ENCODE measurements around the gene BRK1. TPM values are rescaled to one million over a fixed set of nuclear protein-coding genes. Genes with fewer than 3 reads are reported as not detected.
"Not testable (repeated sequence)": the region's sequence is repeated elsewhere in the genome, so short reads cannot be mapped to it uniquely, and the experiment has no call there.

BRK1 gene
- total RNA-seq, 1 experiment from 2014 or later, result 88.1 TPM

DNA sequence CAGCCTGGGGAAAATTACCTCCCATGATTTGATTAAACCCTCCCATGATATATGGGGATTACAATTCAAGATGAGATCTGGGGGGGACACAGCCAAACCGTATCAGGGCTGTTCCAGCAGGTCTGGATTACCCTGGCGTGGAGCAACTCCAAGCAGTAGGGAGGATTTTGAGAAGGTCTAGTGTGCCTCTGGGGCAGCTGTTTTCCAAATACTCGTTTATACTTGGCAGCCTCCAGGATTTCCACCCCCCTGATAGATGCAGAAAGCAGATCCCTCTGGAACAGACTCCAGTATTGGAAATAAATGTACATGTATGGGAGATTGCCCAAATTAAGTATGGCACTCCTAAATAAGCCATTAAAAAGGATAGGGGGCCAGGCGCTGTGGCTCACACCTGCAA, 41.6 kb downstream of the BRK1 start:
- peaks cover 2% of the 10 kb centered on the region; the same call in 1 of the 2 replicates for H3K36me3 ChIP-seq (replicated peaks; ENCODE audit: control insufficient read depth, insufficient read depth, low read length)
- H3K4me3 ChIP-seq (ENCODE audit: insufficient read depth, low read depth, low read length), result no peak overlapping the region
- H3K27me3 ChIP-seq (ENCODE audit: control insufficient read depth, insufficient read depth, low read length), result no peaks in the 10 kb centered on the region
- DNase-seq, result no peak

DNA sequence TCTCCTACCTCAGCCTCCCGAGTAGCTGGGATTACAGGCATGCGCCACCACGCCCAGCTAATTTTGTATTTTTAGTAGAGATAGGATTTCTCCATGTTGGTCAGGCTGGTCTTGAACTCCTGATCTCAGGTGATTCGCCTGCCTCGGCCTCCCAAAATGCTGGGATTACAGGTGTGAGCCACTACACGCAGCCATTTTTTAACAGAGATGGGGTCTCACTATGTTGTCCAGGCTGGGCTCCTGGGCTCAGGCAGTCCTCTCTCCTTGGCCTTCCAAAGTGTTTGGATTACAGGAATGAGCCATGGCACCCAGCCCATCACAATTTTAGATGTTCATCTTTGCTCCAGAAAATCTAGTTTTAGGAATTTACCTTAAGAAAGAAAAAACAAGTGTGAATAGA, 43.1 kb downstream of the BRK1 start:
- not testable (repeated sequence) for DNase-seq; H3K4me3 ChIP-seq (ENCODE audit: insufficient read depth, low read depth, low read length); H3K27me3 ChIP-seq (ENCODE audit: control insufficient read depth, insufficient read depth, low read length); H3K36me3 ChIP-seq (replicated peaks; ENCODE audit: control insufficient read depth, insufficient read depth, low read length)

DNA sequence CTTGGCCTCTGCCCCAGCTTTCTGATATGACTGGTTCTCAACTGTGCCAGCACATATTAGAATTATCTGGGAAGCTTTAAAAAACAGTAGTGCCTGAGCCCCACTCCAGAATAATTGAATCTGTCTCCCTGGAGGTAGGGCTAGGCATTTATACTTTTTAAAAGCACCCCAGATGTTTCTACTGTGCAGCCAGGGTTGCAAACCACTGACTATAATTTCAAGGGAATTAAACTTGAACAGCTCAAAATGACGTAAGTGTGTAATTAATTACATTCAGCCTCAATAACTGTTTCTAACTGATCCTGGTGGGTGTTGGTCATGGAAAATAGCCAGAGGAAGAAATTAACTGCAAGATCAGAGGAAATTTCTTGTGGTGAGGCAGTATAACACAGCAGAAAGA, 44.9 kb downstream of the BRK1 start:
- Histone ChIP-seq H3K36me3 (replicated peaks; ENCODE audit: control insufficient read depth, insufficient read depth, low read length) (no peaks in the 10 kb centered on the region), H3K27me3 (ENCODE audit: control insufficient read depth, insufficient read depth, low read length) (peaks cover 5% of the 10 kb centered on the region; the same call in 1 of the 2 replicates), H3K4me3 (ENCODE audit: insufficient read depth, low read depth, low read length) (no peak overlapping the region)
- no peak for DNase-seq

DNA sequence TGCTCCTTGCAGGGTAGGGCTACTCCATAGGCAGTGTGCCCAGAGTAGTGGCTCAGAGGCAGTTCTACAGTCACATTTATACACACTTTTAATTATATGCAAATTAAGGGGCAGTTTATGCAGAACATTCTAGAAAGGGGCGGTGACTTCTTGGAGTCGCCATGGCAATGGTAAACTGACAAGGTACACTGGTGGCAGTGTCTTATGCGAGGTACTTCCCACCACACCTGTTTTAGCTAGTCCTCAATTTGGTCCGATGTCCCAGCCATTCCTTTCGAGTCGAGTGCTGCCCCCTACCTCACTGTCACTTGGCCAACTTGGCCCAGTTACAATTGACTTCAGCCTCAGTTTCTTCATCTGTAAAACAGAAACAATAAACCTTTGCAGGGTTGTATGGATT, 45.5 kb downstream of the BRK1 start:
- Histone ChIP-seq H3K4me3 (ENCODE audit: insufficient read depth, low read depth, low read length) (no peak overlapping the region), H3K27me3 (ENCODE audit: control insufficient read depth, insufficient read depth, low read length) (peaks cover 5% of the 10 kb centered on the region; the same call in 1 of the 2 replicates), H3K36me3 (replicated peaks; ENCODE audit: control insufficient read depth, insufficient read depth, low read length) (no peaks in the 10 kb centered on the region)
- peak; percentile 47 for DNase-seq

DNA sequence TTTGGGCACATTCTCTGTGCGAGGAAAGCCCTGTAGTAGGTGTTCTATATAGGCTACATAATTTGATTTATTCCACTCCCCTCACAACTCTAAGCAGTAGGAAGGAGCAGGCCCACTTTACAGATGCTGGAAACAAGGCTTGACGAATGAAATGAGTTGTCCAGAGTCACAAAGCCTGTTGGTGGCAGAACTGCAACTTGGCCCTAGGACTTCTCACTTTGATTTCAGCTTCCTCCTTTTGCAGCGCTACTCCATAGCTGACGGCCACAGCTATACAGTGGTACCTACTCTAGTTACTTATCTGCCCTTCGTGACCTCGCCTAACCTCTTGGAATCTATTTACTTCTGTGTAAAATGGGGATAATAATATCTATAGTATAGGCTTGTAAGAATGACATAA, 46.7 kb downstream of the BRK1 start:
- Histone ChIP-seq H3K4me3 (ENCODE audit: insufficient read depth, low read depth, low read length) (no peak overlapping the region), H3K36me3 (replicated peaks; ENCODE audit: control insufficient read depth, insufficient read depth, low read length) (no peaks in the 10 kb centered on the region), H3K27me3 (ENCODE audit: control insufficient read depth, insufficient read depth, low read length) (peaks cover 5% of the 10 kb centered on the region; the same call in 1 of the 2 replicates)
- DNase-seq, result no peak

DNA sequence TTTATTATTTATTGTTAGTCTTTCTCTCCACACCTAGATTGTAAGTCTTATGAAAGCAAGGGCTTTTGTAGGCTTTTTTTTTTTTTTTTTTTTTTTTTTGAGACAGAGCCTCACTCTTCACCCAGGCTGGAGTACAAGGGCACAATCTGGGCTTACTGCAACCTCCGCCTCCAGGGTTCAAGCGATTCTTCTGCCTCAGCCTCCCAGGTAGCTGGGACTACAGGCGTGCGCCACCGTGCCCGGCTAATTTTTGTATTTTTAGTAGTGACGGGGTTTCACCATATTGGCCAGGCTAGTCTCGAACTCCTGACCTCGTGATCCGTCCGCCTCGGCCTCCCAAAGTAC, 48.7 kb downstream of the BRK1 start:
- H3K4me3 ChIP-seq (ENCODE audit: insufficient read depth, low read depth, low read length); DNase-seq; H3K36me3 ChIP-seq (replicated peaks; ENCODE audit: control insufficient read depth, insufficient read depth, low read length); H3K27me3 ChIP-seq (ENCODE audit: control insufficient read depth, insufficient read depth, low read length): not testable (repeated sequence)

DNA sequence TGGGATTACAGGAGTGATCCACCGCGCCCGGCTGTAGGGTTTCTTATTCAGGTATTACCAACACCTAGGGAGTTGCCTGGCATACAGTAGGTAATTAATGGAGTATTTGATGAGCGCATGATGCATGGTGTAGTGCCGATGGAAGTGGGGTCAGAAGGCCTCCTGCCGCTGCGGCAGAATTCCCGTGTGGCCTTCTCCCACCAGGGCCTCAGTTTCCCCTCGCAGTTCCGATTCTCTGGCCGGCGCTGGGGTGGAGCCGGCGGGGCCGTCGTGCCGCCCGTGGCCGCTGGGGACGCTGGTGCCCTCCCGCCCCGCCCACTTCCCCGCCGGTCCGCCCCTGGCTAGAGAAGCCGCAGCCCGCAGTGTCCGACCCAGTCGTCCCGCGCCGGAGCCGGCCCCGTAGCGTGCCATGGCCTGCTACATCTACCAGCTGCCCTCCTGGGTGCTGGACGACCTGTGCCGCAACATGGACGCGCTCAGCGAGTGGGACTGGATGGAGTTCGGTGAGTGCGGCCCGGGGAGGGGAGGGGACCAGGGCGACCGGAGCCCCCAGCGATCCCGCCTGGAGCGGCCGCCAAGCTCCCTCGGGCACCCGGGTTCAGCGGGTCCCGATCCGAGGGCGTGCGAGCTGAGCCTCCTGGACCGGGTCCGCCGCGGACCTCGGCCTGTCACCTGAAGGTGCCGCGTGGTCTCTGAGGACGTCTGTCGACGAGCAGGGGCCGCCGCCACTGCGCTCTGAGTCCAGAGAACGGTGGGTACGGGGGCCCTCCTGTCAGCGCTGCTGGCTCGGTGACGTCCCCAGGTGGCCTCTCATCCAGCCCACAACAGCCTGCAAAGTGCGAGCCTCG, 49.3 kb downstream of the BRK1 start, which contains the start of gene IRAK2:
Gene IRAK2 (plus strand): TSS at position 374 of the 848 bp plus-strand sequence. CDS start 36 bp downstream, at position 410.
- H3K4me3 ChIP-seq (ENCODE audit: insufficient read depth, low read depth, low read length), result peak within 1 kb of the TSS; percentile 73
- H3K27me3 ChIP-seq (ENCODE audit: control insufficient read depth, insufficient read depth, low read length), result peaks cover 5% of the 10 kb centered on the region; the same call in 1 of the 2 replicates
- peak; percentile 96 for DNase-seq

DNA sequence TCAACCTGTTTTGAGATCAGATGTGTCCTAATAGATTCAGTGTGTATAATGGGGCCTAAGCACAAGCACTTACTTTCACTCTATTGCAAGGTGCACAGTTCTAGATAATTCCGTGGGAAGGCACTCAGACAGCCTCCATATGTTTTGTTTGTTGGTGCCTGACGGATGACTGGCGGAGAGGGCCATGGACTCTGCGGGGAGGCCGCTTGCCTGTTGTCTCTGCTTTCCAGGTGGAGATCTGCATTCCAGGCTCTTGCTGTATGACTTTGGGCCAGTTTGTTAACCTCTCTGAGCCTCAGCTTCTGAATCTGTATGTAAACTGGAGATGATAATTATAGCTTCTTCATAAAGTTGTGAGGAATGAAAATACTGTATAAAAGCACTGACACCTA, 50.7 kb downstream of the BRK1 start:
- Histone ChIP-seq H3K4me3 (ENCODE audit: insufficient read depth, low read depth, low read length) (no peak overlapping the region), H3K36me3 (replicated peaks; ENCODE audit: control insufficient read depth, insufficient read depth, low read length) (no peaks in the 10 kb centered on the region), H3K27me3 (ENCODE audit: control insufficient read depth, insufficient read depth, low read length) (peaks cover 5% of the 10 kb centered on the region; the same call in 1 of the 2 replicates)
- DNase-seq, result no peak

More for the DNA sequence above, 49.3 kb downstream of the BRK1 start, which contains the start of gene IRAK2:
- H3K36me3 ChIP-seq (replicated peaks; ENCODE audit: control insufficient read depth, insufficient read depth, low read length), result no peaks in the 10 kb centered on the region

DNA sequence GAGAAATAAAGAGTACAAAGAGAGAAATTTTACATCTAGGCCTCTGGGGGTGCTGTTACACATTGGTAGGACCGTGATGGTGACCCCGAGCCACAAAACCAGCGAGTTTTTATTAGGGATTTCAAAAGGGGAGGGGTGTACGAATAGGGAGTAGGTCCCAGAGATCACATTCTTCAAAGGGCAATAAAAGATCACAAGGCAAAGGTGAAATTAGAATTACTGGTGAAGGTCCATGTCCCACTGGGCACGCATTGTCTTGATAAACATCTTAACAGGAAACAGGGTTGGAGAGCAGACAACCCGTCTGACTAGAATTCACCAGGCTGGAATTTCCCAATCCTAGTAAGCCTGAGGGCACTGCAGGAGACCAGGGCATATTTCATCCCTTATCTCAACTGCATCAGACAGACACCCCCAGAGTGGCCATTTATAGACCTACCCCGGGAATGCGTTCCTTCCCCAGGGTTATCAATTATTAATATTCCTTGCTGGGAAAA, 53.6 kb downstream of the BRK1 start:
- no peak overlapping the region for H3K4me3 ChIP-seq (ENCODE audit: insufficient read depth, low read depth, low read length)
- H3K27me3 ChIP-seq (ENCODE audit: control insufficient read depth, insufficient read depth, low read length), result peaks cover 5% of the 10 kb centered on the region; the same call in 1 of the 2 replicates
- DNase-seq, result no peak

DNA sequence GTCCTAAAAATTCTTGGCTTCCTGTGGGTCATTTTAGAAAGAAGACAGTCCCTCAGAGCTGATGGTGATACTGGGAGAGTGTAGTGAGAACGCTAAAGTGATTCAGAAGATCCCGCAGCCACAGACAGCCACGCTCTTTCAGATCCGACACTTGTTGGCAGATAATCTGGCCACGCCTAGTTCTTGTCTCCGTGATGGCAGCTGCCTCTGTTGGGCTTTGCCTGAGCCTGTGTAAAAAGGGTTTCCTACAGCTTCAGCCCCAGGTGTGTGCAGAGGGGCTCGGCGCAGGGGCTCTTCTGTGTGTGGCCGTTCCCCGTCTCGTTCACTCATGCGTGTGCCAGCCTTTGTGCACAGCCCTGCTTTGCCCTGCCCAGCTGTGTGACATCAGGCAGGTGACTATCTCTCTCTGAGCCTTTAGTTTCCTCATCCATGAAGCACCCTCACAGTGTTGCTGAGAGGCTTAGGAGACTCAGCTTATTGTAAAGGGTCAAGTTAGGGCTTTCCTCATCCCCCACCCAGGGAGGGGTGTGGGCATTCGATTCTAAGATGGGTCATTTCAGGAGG, 55.5 kb downstream of the BRK1 start:
- DNase-seq, result no peak

More for the DNA sequence above, 53.6 kb downstream of the BRK1 start:
- no peaks in the 10 kb centered on the region for H3K36me3 ChIP-seq (replicated peaks; ENCODE audit: control insufficient read depth, insufficient read depth, low read length)

DNA sequence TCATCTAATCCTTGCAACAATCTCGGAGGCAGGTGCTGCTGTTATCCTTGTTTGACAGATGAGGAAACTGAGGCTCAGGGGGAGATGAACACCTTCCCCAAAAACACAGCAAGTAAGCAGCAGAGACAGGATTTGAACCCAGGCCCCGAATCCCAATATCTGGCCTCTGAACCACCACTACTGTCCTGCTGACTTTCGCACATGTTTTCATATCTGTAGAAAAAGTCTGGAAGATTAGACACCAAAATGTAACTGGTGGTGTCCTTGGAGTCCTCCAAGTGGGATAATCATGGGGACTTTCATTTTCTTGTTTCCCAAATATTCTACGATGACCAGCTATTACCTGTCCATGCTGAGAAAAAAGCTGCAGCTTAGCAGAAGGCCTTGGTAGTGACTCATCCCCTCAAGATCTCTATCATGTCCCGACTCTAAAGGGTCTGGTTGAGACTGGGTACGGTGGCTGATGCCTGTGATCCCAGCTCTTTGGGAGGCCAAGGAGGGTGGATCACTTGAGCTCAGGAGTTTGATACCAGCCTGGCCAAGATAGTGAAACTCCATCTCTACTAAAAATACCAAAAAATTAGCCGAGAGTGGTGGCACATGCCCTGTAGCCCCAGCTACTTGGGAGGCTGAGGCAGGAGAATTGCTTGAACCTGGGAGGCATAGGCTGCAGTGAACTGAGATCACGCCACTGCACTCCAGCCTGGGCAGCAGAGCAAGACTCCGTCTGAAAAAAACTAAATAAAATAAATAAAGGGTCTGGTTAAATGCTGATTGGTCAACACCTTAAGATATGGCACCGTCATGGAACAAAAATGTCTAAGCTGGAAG, 57.8 kb downstream of the BRK1 start:
- Histone ChIP-seq H3K4me3 (ENCODE audit: insufficient read depth, low read depth, low read length) (no peak overlapping the region), H3K27me3 (ENCODE audit: control insufficient read depth, insufficient read depth, low read length) (no peaks in the 10 kb centered on the region), H3K36me3 (replicated peaks; ENCODE audit: control insufficient read depth, insufficient read depth, low read length) (no peaks in the 10 kb centered on the region)
- DNase-seq, result no peak

More for the DNA sequence above, 55.5 kb downstream of the BRK1 start:
- H3K4me3 ChIP-seq (ENCODE audit: insufficient read depth, low read depth, low read length), result no peak overlapping the region
- H3K36me3 ChIP-seq (replicated peaks; ENCODE audit: control insufficient read depth, insufficient read depth, low read length), result no peaks in the 10 kb centered on the region
- H3K27me3 ChIP-seq (ENCODE audit: control insufficient read depth, insufficient read depth, low read length), result no peaks in the 10 kb centered on the region; the same call in 1 of the 2 replicates

DNA sequence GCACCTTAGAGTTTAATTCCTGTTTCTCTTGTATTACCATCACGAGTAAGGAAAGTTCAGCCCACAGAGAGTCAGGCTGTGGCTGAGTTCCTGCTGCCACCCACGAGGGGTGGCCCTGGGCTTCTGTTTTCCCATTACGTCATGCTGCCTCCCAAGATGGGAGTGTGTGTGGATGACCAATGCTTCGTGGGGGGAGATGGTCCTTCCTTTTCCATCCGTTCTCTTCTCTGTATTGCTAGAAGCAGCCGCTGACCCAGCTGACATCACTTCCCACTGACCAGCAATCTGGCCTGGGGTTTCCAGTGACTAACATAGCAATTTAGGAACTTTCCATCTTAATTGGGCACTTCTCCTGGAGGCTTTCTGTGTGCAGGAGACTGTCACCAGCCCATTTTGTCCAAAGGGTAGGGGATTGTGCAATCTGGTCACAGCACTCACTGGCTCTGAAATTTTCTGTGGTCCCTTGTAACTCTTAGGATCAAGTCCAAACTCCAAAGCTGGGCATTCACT, 58.5 kb downstream of the BRK1 start:
- H3K27me3 ChIP-seq (ENCODE audit: control insufficient read depth, insufficient read depth, low read length), result no peaks in the 10 kb centered on the region
- H3K4me3 ChIP-seq (ENCODE audit: insufficient read depth, low read depth, low read length), result no peak overlapping the region
- H3K36me3 ChIP-seq (replicated peaks; ENCODE audit: control insufficient read depth, insufficient read depth, low read length), result no peaks in the 10 kb centered on the region
- DNase-seq, result no peak

DNA sequence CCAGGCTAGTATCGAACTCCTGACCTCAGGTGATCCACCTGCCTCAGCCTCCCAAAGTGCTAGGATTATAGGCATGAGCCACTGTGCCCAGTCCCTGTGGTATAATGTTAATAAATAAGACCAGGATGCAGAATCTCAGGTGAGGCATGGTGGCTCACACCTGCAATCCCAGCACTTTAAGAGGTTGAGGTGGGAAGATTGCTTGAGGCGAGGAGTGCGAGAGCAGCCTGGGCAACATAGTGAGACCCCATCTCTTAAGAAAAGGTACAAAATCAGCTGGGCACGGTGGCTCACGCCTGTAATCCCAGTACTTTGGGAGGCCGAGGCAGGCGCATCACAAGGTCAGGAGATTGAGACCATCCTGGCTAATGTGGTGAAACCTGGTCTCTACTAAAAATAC, 59.9 kb downstream of the BRK1 start:
- not testable (repeated sequence) for H3K27me3 ChIP-seq (ENCODE audit: control insufficient read depth, insufficient read depth, low read length); H3K4me3 ChIP-seq (ENCODE audit: insufficient read depth, low read depth, low read length); H3K36me3 ChIP-seq (replicated peaks; ENCODE audit: control insufficient read depth, insufficient read depth, low read length); DNase-seq

DNA sequence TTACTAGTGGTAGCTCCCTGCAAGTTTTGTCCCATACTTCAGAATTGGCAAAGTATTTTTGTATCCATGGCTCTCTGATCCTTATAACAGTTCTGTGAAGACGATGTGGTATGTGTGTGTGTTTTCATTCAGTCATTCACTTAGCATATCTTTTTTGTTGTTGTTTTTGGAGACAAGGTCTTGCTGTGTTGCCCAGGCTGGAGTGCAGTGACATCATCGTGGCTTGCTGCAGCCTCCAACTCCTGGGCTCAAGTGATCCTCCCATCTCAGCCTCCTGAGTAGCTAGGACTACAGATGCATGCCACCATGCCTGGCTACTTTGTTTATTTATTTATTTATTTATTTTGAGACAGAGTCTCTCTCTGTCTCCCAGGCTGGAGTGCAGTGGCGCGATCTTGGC, 60.7 kb downstream of the BRK1 start:
- not testable (repeated sequence) for H3K27me3 ChIP-seq (ENCODE audit: control insufficient read depth, insufficient read depth, low read length); H3K36me3 ChIP-seq (replicated peaks; ENCODE audit: control insufficient read depth, insufficient read depth, low read length); H3K4me3 ChIP-seq (ENCODE audit: insufficient read depth, low read depth, low read length); DNase-seq
